ENCODE data around the gene LRRC4C.

LRRC4C gene

GRCh38 chr11:40647295-40647694 lies 812.2 kb downstream of the LRRC4C start:
- TF ChIP-seq RAD21 (IDR thresholded peaks at IDR 0.05; ENCODE audit: low read depth) (no peak), MAX (IDR thresholded peaks at IDR 0.05) (no peak), TCF12 (IDR thresholded peaks at IDR 0.05; ENCODE audit: low read depth) (no peak), EP300 (IDR thresholded peaks at IDR 0.05; ENCODE audit: borderline replicate concordance) (no peak), TAF1 (IDR thresholded peaks at IDR 0.05; ENCODE audit: low read depth) (no peak), FOXM1 (IDR thresholded peaks at IDR 0.05; ENCODE audit: borderline replicate concordance, low read depth) (no peak)

GRCh38 chr11:40642284-40642683 lies 817.2 kb downstream of the LRRC4C start:
- TF ChIP-seq EGR1 (IDR thresholded peaks at IDR 0.05) (no peak), TEAD4 (IDR thresholded peaks at IDR 0.05) (no peak), YY1 (IDR thresholded peaks at IDR 0.05; ENCODE audit: low read depth) (no peak), MAX (IDR thresholded peaks at IDR 0.05) (no peak), CEBPB (IDR thresholded peaks at IDR 0.05) (no peak), USF1 (IDR thresholded peaks at IDR 0.05) (no peak)

GRCh38 chr11:40619654-40620053 lies 839.8 kb downstream of the LRRC4C start:
- TF ChIP-seq ZBTB7A (IDR thresholded peaks at IDR 0.05; ENCODE audit: low read depth) = no peak
- no peak for TF ChIP-seq USF1 (IDR thresholded peaks at IDR 0.05)
- TF ChIP-seq TCF12 (IDR thresholded peaks at IDR 0.05; ENCODE audit: low read depth) = no peak
- no peak for TF ChIP-seq YY1 (IDR thresholded peaks at IDR 0.05; ENCODE audit: low read depth)
- TF ChIP-seq CEBPB (IDR thresholded peaks at IDR 0.05) = no peak
- TF ChIP-seq TAF1 (IDR thresholded peaks at IDR 0.05; ENCODE audit: low read depth) = no peak
- no peak for TF ChIP-seq FOXM1 (IDR thresholded peaks at IDR 0.05; ENCODE audit: borderline replicate concordance, low read depth)
- TF ChIP-seq EGR1 (IDR thresholded peaks at IDR 0.05) = no peak
- TF ChIP-seq RAD21 (IDR thresholded peaks at IDR 0.05; ENCODE audit: low read depth) = no peak
- TF ChIP-seq EP300 (IDR thresholded peaks at IDR 0.05; ENCODE audit: borderline replicate concordance) = no peak
- no peak for TF ChIP-seq TEAD4 (IDR thresholded peaks at IDR 0.05)
- TF ChIP-seq NFIC (IDR thresholded peaks at IDR 0.05) = no peak
- no peak for TF ChIP-seq CREB1 (IDR thresholded peaks at IDR 0.05; ENCODE audit: low read depth)
- TF ChIP-seq MAX (IDR thresholded peaks at IDR 0.05) = no peak
- TF ChIP-seq REST (IDR thresholded peaks at IDR 0.05; ENCODE audit: low read depth) = no peak

GRCh38 chr11:40606800-40607199 lies 852.7 kb downstream of the LRRC4C start:
- TF ChIP-seq YY1 (IDR thresholded peaks at IDR 0.05; ENCODE audit: low read depth) (no peak), ZBTB7A (IDR thresholded peaks at IDR 0.05; ENCODE audit: low read depth) (no peak), REST (IDR thresholded peaks at IDR 0.05; ENCODE audit: low read depth) (no peak), EP300 (IDR thresholded peaks at IDR 0.05; ENCODE audit: borderline replicate concordance) (no peak), FOXM1 (IDR thresholded peaks at IDR 0.05; ENCODE audit: borderline replicate concordance, low read depth) (no peak), RAD21 (IDR thresholded peaks at IDR 0.05; ENCODE audit: low read depth) (no peak), CEBPB (IDR thresholded peaks at IDR 0.05) (no peak), TAF1 (IDR thresholded peaks at IDR 0.05; ENCODE audit: low read depth) (no peak), TCF12 (IDR thresholded peaks at IDR 0.05; ENCODE audit: low read depth) (no peak), EGR1 (IDR thresholded peaks at IDR 0.05) (no peak)

- TF ChIP-seq CEBPB (IDR thresholded peaks at IDR 0.05) (no peak), USF1 (IDR thresholded peaks at IDR 0.05) (no peak), NFIC (IDR thresholded peaks at IDR 0.05) (no peak), TEAD4 (IDR thresholded peaks at IDR 0.05) (no peak), EP300 (IDR thresholded peaks at IDR 0.05; ENCODE audit: borderline replicate concordance) (no peak), CREB1 (IDR thresholded peaks at IDR 0.05; ENCODE audit: low read depth) (no peak)
Observed at GRCh38 chr11:40602866-40603552, 856.4 kb downstream of the LRRC4C start.
